HEK293 (cell line): Measurements from ENCODE around the gene FIGNL2.

Source experiments
- CTCF ChIA-PET: fragments of 350-600 bp; formaldehyde crosslinking; extraction: SDS; loops from one replicate; lab custom pipeline; 2021; ENCODE audit warnings: antibody characterized with exemption; lab: Yijun Ruan, JAX
- POLR2A ChIA-PET: fragments of 300-600 bp; formaldehyde crosslinking; extraction: SDS; loops from one replicate; lab custom pipeline; 2020; ENCODE audit warnings: antibody characterized with exemption, inconsistent platforms; lab: Yijun Ruan, JAX
- H3K27ac ChIP-seq: fragments of 200-500 bp; sonication (Bioruptor generic); 2 replicates; pipeline ENCODE4 v1.5.1; 2014; ENCODE audit warnings: low read depth, low read length, control low read depth, inconsistent platforms; ENCODE audit errors: extremely low read depth
- H3K36me3 ChIP-seq, 2 experiments: fragments of 200-500 bp in 1 of 2; sonication (Bioruptor generic) in 1 of 2; 1 replicate in 1 of 2; 2 replicates in 1 of 2; pipeline ENCODE4 v1.5.1; 2014 to 2017; ENCODE audit warnings: inconsistent platforms in 2 of 2, low read length in 2 of 2; ENCODE audit not compliant: control insufficient read depth in 2 of 2, insufficient read depth in 1 of 2
- H3K4me1 ChIP-seq: fragments of 200-500 bp; sonication (Bioruptor generic); 2 replicates; pipeline ENCODE4 v1.5.1; 2014; ENCODE audit warnings: mild to moderate bottlenecking, low read length, inconsistent platforms; ENCODE audit not compliant: control insufficient read depth, insufficient read depth
- H3K4me3 ChIP-seq: 2 replicates; pipeline ENCODE4 v1.5.1; 2011; ENCODE audit warnings: low read depth, mild to moderate bottlenecking, control low read depth, low read length, moderate library complexity
- H3K9me3 ChIP-seq: fragments of 200-500 bp; sonication (Bioruptor generic); 2 replicates; pipeline ENCODE4 v1.5.1; 2014; ENCODE audit warnings: low read depth, low read length, inconsistent platforms; ENCODE audit not compliant: control insufficient read depth, insufficient read depth
- KLF7 ChIP-seq: fragments of 450-650 bp; formaldehyde crosslinking; IDR thresholded peaks from 2 replicates; pipeline ENCODE4 v1.5.1; 2016; ENCODE audit warnings: missing biosample characterization, missing genetic modification characterization, borderline replicate concordance
- MZF1 ChIP-seq: fragments of 450-650 bp; formaldehyde crosslinking; IDR thresholded peaks from 2 replicates; pipeline ENCODE4 v1.5.1; 2017; ENCODE audit warnings: missing biosample characterization, missing genetic modification characterization, borderline replicate concordance
- ZBTB1 ChIP-seq: fragments of 450-650 bp; formaldehyde crosslinking; IDR thresholded peaks from 2 replicates; pipeline ENCODE4 v1.5.1; 2016; ENCODE audit warnings: missing biosample characterization, missing genetic modification characterization
- ZBTB7A ChIP-seq: fragments of 450-650 bp; formaldehyde crosslinking; IDR thresholded peaks from 2 replicates; pipeline ENCODE4 v1.5.1; 2016; ENCODE audit warnings: low read depth, missing biosample characterization, missing genetic modification characterization
- ZFP3 ChIP-seq: fragments of 450-650 bp; formaldehyde crosslinking; IDR thresholded peaks from 2 replicates; pipeline ENCODE4 v1.5.1; 2016; ENCODE audit warnings: low read depth, missing biosample characterization, missing genetic modification characterization
- ZNF214 ChIP-seq: fragments of 450-650 bp; formaldehyde crosslinking; IDR thresholded peaks from 2 replicates; pipeline ENCODE4 v1.5.1; 2017; ENCODE audit warnings: missing biosample characterization, mild to moderate bottlenecking, missing genetic modification characterization, borderline replicate concordance
- ZNF221 ChIP-seq: fragments of 450-650 bp; formaldehyde crosslinking; IDR thresholded peaks from 2 replicates; pipeline ENCODE4 v1.5.1; 2017; ENCODE audit warnings: missing biosample characterization, missing genetic modification characterization, borderline replicate concordance
- ZNF266 ChIP-seq: fragments of 450-650 bp; formaldehyde crosslinking; IDR thresholded peaks from 2 replicates; pipeline ENCODE4 v1.5.1; 2016; ENCODE audit warnings: missing biosample characterization, missing genetic modification characterization, low read depth
- ZNF37A ChIP-seq: fragments of 450-650 bp; IDR thresholded peaks from 2 replicates; pipeline ENCODE4 v1.5.1; 2018; ENCODE audit warnings: missing biosample characterization, missing genetic modification characterization
- ZNF423 ChIP-seq: fragments of 450-650 bp; formaldehyde crosslinking; IDR thresholded peaks from 2 replicates; pipeline ENCODE4 v1.5.1; 2016; ENCODE audit warnings: missing biosample characterization, missing genetic modification characterization
- ZNF544 ChIP-seq: fragments of 450-650 bp; formaldehyde crosslinking; IDR thresholded peaks from 2 replicates; pipeline ENCODE4 v1.5.0; 2017; ENCODE audit warnings: missing biosample characterization, missing genetic modification characterization
- ZNF560 ChIP-seq: fragments of 450-650 bp; formaldehyde crosslinking; IDR thresholded peaks from 2 replicates; pipeline ENCODE4 v1.5.1; 2017; ENCODE audit warnings: missing biosample characterization, missing genetic modification characterization, borderline replicate concordance
- ZNF571 ChIP-seq: fragments of 450-650 bp; formaldehyde crosslinking; IDR thresholded peaks from 2 replicates; pipeline ENCODE4 v1.5.0; 2017; ENCODE audit warnings: missing biosample characterization, missing genetic modification characterization
- ZNF830 ChIP-seq: fragments of 450-650 bp; IDR thresholded peaks from 2 replicates; pipeline ENCODE4 v1.5.0; 2018; ENCODE audit warnings: missing biosample characterization, missing genetic modification characterization, low read depth, mild to moderate bottlenecking, moderate library complexity
- ZNF837 ChIP-seq: fragments of 450-650 bp; formaldehyde crosslinking; IDR thresholded peaks from 2 replicates; pipeline ENCODE4 v1.5.1; 2016; ENCODE audit warnings: missing biosample characterization, missing genetic modification characterization
- TF ChIP-seq, protein P1 (sequence below): fragments of 450-650 bp; formaldehyde crosslinking; IDR thresholded peaks from 2 replicates; pipeline ENCODE4 v1.5.1; 2016; ENCODE audit warnings: missing biosample characterization, missing genetic modification characterization
- TF ChIP-seq, protein P2 (sequence below): fragments of 450-650 bp; formaldehyde crosslinking; IDR thresholded peaks from 2 replicates; pipeline ENCODE4 v1.5.1; 2016; ENCODE audit warnings: missing biosample characterization, missing genetic modification characterization, borderline replicate concordance
- TF ChIP-seq, protein P3 (sequence below): fragments of 450-650 bp; formaldehyde crosslinking; IDR thresholded peaks from 2 replicates; pipeline ENCODE4 v1.5.1; 2016; ENCODE audit warnings: missing biosample characterization, missing genetic modification characterization
- TF ChIP-seq, protein P4 (sequence below): sonication (generic); formaldehyde crosslinking; IDR thresholded peaks from 2 replicates; pipeline ENCODE4 v1.8.1; 2022; ENCODE audit warnings: mild to moderate bottlenecking, moderate library complexity, missing genetic modification reagents
- TF ChIP-seq, protein P5 (sequence below): fragments of 450-650 bp; formaldehyde crosslinking; IDR thresholded peaks from 2 replicates; pipeline ENCODE4 v1.5.1; 2016; ENCODE audit warnings: missing biosample characterization, missing genetic modification characterization, low read depth

Gene FIGNL2

DNA sequence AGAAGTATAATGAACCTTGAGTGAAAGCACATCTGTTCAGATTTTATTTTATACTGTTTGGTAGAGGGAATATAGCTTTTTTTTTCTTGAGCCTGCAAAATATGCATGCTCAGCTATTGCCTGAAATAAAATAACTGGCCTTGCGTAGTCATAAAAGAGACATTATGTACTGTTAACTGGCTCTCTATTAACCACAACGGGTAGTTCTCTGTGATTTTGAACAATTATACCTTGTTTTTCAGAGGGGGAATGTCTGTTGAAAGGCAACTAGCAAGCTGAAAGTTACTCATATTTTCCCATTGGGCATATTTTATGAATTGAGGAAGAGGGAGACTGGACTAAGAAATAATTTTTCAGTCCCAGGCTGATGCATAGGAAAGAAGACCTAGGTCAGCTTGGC, 62.6 kb downstream of the FIGNL2 start:
- Histone ChIP-seq H3K27ac (no peak overlapping the region), H3K9me3 (no peaks in the 10 kb centered on the region)
- ChIA-PET POLR2A (no interaction called here), CTCF (interaction anchor here (0.5 to 1.5 kb wide), 3 partner anchors 33 to 252 kb away, joined by 3 to 4 read pairs (median 3); no protein-coding TSS in a partner anchor)
- TF ChIP-seq, protein P1, sequence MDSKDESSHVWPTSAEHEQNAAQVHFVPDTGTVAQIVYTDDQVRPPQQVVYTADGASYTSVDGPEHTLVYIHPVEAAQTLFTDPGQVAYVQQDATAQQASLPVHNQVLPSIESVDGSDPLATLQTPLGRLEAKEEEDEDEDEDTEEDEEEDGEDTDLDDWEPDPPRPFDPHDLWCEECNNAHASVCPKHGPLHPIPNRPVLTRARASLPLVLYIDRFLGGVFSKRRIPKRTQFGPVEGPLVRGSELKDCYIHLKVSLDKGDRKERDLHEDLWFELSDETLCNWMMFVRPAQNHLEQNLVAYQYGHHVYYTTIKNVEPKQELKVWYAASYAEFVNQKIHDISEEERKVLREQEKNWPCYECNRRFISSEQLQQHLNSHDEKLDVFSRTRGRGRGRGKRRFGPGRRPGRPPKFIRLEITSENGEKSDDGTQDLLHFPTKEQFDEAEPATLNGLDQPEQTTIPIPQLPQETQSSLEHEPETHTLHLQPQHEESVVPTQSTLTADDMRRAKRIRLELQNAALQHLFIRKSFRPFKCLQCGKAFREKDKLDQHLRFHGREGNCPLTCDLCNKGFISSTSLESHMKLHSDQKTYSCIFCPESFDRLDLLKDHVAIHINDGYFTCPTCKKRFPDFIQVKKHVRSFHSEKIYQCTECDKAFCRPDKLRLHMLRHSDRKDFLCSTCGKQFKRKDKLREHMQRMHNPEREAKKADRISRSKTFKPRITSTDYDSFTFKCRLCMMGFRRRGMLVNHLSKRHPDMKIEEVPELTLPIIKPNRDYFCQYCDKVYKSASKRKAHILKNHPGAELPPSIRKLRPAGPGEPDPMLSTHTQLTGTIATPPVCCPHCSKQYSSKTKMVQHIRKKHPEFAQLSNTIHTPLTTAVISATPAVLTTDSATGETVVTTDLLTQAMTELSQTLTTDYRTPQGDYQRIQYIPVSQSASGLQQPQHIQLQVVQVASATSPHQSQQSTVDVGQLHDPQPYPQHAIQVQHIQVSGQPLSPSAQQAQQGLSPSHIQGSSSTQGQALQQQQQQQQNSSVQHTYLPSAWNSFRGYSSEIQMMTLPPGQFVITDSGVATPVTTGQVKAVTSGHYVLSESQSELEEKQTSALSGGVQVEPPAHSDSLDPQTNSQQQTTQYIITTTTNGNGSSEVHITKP (tag by site-specific recombination), result no peak
- TF ChIP-seq, protein P2, sequence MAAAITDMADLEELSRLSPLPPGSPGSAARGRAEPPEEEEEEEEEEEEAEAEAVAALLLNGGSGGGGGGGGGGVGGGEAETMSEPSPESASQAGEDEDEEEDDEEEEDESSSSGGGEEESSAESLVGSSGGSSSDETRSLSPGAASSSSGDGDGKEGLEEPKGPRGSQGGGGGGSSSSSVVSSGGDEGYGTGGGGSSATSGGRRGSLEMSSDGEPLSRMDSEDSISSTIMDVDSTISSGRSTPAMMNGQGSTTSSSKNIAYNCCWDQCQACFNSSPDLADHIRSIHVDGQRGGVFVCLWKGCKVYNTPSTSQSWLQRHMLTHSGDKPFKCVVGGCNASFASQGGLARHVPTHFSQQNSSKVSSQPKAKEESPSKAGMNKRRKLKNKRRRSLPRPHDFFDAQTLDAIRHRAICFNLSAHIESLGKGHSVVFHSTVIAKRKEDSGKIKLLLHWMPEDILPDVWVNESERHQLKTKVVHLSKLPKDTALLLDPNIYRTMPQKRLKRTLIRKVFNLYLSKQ, result no peak
- TF ChIP-seq MZF1 (tag by site-specific recombination) (no peak), ZNF221 (tag by site-specific recombination) (no peak), ZNF423 (no peak), KLF7 (tag by site-specific recombination) (no peak), ZNF37A (tag by site-specific recombination) (no peak), ZFP3 (tag by site-specific recombination) (no peak), ZBTB7A (no peak), ZNF266 (tag by site-specific recombination) (no peak), ZNF544 (tag by site-specific recombination) (no peak), ZNF830 (tag by site-specific recombination) (no peak), ZBTB1 (tag by site-specific recombination) (no peak), ZNF560 (tag by site-specific recombination) (no peak), ZNF571 (no peak), ZNF214 (tag by site-specific recombination) (no peak), ZNF837 (tag by site-specific recombination) (no peak)
- TF ChIP-seq, protein P3, sequence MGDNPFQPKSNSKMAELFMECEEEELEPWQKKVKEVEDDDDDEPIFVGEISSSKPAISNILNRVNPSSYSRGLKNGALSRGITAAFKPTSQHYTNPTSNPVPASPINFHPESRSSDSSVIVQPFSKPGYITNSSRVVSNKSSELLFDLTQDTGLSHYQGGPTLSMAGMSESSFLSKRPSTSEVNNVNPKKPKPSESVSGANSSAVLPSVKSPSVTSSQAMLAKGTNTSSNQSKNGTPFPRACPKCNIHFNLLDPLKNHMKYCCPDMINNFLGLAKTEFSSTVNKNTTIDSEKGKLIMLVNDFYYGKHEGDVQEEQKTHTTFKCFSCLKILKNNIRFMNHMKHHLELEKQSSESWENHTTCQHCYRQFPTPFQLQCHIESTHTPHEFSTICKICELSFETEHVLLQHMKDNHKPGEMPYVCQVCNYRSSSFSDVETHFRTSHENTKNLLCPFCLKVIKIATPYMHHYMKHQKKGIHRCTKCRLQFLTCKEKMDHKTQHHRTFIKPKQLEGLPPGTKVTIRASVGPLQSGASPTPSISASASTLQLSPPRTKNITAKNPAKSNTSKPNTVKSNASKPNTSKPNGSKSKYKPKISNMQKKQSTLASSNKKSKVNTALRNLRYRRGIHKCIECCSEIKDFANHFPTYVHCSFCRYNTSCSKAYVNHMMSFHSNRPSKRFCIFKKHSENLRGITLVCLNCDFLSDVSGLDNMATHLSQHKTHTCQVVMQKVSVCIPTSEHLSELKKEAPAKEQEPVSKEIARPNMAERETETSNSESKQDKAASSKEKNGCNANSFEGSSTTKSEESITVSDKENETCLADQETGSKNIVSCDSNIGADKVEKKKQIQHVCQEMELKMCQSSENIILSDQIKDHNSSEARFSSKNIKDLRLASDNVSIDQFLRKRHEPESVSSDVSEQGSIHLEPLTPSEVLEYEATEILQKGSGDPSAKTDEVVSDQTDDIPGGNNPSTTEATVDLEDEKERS (tag by site-specific recombination), result no peak
- TF ChIP-seq, protein P4, sequence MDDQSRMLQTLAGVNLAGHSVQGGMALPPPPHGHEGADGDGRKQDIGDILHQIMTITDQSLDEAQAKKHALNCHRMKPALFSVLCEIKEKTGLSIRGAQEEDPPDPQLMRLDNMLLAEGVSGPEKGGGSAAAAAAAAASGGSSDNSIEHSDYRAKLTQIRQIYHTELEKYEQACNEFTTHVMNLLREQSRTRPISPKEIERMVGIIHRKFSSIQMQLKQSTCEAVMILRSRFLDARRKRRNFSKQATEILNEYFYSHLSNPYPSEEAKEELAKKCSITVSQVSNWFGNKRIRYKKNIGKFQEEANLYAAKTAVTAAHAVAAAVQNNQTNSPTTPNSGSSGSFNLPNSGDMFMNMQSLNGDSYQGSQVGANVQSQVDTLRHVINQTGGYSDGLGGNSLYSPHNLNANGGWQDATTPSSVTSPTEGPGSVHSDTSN (CRISPR knock-in tag), result no peak
- TF ChIP-seq, protein P5, sequence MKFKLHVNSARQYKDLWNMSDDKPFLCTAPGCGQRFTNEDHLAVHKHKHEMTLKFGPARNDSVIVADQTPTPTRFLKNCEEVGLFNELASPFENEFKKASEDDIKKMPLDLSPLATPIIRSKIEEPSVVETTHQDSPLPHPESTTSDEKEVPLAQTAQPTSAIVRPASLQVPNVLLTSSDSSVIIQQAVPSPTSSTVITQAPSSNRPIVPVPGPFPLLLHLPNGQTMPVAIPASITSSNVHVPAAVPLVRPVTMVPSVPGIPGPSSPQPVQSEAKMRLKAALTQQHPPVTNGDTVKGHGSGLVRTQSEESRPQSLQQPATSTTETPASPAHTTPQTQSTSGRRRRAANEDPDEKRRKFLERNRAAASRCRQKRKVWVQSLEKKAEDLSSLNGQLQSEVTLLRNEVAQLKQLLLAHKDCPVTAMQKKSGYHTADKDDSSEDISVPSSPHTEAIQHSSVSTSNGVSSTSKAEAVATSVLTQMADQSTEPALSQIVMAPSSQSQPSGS, result no peak
- TF ChIP-seq, all 188 proteins: peak for 0
- Histone ChIP-seq H3K4me1 (no peaks in the 10 kb centered on the region), H3K36me3 (peaks cover 0 to 6% of the 10 kb centered on the region in 2 experiments; a peak in 1 of 3 replicates), H3K4me3 (no peak overlapping the region)
